GM04503 (cell line): ENCODE results near the gene IGFL2.
"Not testable (repeated sequence)": the region's sequence is repeated elsewhere in the genome, so short reads cannot be mapped to it uniquely, and the experiment has no call there.

Source experiments
- DNase-seq: peaks from one replicate; pipeline ENCODE4 v3.0.0-alpha.2; 2012; ENCODE audit warnings: low read depth

Gene IGFL2

GRCh38 chr19:46147791-46148288 is at the start of gene IGFL2:
Gene IGFL2 (plus strand): TSS chr19:46148238. CDS start chr19:46148279, 41 bp downstream.
- DNase-seq, result no peak

GRCh38 chr19:46100344-46100743 is 47.7 kb upstream of the IGFL2 start:
- DNase-seq, result no peak

- no peak for DNase-seq
Measured at GRCh38 chr19:46101293-46101692, 46.7 kb upstream of the IGFL2 start.

GRCh38 chr19:46102333-46102732 is 45.7 kb upstream of the IGFL2 start:
- not testable (repeated sequence) for DNase-seq

GRCh38 chr19:46107371-46107770 is 40.7 kb upstream of the IGFL2 start:
- DNase-seq, result no peak

GRCh38 chr19:46109876-46110275 is 38.2 kb upstream of the IGFL2 start:
- DNase-seq, result no peak

GRCh38 chr19:46111376-46111775 is 36.7 kb upstream of the IGFL2 start:
- DNase-seq, result no peak

GRCh38 chr19:46112527-46112926 is 35.5 kb upstream of the IGFL2 start:
- DNase-seq, result no peak

GRCh38 chr19:46113726-46114125 is 34.3 kb upstream of the IGFL2 start:
- no peak for DNase-seq

GRCh38 chr19:46115396-46116106 is 32.5 kb upstream of the IGFL2 start:
- no peak for DNase-seq

GRCh38 chr19:46116121-46116520 is 31.9 kb upstream of the IGFL2 start:
- no peak for DNase-seq

GRCh38 chr19:46118136-46118535 is 29.9 kb upstream of the IGFL2 start:
- DNase-seq, result no peak

- DNase-seq, result no peak
Measured at GRCh38 chr19:46124638-46125115, 23.4 kb upstream of the IGFL2 start, which contains the start of gene IGFL3. Gene IGFL3 (minus strand): TSS chr19:46124688. CDS start chr19:46124649, 39 bp downstream.

- no peak for DNase-seq
Measured at GRCh38 chr19:46125447-46125846, 22.6 kb upstream of the IGFL2 start.

- no peak for DNase-seq
Measured at GRCh38 chr19:46126086-46126580, 21.9 kb upstream of the IGFL2 start.

- DNase-seq, result no peak
Measured at GRCh38 chr19:46131485-46132143, 16.4 kb upstream of the IGFL2 start.

- DNase-seq, result no peak
Measured at GRCh38 chr19:46132508-46133100, 15.4 kb upstream of the IGFL2 start.

- peak; percentile 96 for DNase-seq
Measured at GRCh38 chr19:46133101-46133627, 14.9 kb upstream of the IGFL2 start.

GRCh38 chr19:46133777-46134241 is 14.2 kb upstream of the IGFL2 start:
- DNase-seq, result no peak

GRCh38 chr19:46134527-46134926 is 13.5 kb upstream of the IGFL2 start:
- DNase-seq, result no peak

- no peak for DNase-seq
Measured at GRCh38 chr19:46137915-46138473, 10.0 kb upstream of the IGFL2 start.

GRCh38 chr19:46141421-46141820 is 6.6 kb upstream of the IGFL2 start:
- DNase-seq, result no peak
